GM18508 (cell line): Measurements from ENCODE around the gene C1RL.

Source experiments
- ATAC-seq: cut with Tn5 transposase; IDR thresholded peaks from one replicate; pipeline ENCODE4 v1.9.1; 2021; ENCODE audit warnings: moderate number of reproducible peaks; ENCODE audit not compliant: insufficient read depth, unreplicated experiment

Gene C1RL

DNA sequence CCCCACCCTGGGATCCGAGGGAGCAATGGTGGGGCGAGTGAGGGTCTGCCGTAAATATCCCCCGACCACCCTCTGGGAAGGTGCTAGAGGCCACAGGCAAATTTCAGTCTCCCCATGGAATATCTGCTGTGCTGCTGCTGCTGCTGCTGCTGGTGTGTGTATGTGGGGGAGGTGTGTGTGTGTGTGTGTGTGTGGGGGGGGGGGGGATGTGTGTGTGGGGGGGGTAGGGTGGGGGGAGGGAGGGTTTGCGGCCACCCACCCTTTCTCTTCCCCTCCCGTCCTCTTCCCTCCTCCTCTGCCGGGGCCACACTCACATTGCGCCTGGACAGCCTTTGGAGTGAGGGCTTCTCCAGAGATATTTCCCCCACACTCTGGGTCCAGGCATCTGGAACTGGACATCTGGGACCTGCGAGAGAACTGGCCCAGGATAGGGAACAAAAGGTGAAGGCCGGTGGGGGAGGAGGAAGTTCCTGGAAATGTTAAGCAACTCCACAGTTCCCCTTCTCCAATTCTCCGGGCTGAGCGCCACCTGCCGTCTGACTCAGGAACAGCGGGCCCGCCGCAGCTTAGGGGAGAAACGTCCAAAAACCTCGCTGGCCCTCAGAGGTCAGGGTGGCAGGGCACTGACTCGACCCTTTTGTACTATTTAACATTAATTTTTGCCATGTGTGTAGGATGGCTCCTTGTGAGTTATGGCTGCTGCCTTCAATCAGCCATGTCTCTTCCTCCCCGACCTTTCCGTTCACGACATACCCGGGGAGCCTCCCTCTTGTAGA is at the start of gene C1RL:
C1RL (minus strand) TSS at position 419 of the 776 bp plus-strand sequence; CDS start at position 385, 34 bp downstream.
- no peak for ATAC-seq

DNA sequence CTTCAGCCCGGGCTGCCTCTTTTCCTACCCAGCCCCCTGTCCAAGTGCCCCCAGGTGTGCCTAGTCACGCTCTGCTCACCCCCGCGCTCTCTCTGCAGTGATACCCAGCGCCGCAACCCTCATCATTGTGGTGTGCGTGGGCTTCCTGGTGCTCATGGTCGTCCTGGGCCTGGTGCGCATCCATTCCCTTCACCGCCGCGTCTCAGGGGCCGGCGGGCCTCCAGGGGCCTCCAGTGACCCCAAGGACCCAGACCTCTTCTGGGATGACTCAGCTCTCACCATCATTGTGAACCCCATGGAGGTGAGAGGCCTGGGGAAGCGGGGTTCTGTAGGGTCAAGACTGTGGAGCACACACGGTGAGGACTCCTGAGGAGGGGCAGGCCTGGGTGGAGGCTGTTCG is 48.4 kb upstream of the C1RL start:
- no peak for ATAC-seq

DNA sequence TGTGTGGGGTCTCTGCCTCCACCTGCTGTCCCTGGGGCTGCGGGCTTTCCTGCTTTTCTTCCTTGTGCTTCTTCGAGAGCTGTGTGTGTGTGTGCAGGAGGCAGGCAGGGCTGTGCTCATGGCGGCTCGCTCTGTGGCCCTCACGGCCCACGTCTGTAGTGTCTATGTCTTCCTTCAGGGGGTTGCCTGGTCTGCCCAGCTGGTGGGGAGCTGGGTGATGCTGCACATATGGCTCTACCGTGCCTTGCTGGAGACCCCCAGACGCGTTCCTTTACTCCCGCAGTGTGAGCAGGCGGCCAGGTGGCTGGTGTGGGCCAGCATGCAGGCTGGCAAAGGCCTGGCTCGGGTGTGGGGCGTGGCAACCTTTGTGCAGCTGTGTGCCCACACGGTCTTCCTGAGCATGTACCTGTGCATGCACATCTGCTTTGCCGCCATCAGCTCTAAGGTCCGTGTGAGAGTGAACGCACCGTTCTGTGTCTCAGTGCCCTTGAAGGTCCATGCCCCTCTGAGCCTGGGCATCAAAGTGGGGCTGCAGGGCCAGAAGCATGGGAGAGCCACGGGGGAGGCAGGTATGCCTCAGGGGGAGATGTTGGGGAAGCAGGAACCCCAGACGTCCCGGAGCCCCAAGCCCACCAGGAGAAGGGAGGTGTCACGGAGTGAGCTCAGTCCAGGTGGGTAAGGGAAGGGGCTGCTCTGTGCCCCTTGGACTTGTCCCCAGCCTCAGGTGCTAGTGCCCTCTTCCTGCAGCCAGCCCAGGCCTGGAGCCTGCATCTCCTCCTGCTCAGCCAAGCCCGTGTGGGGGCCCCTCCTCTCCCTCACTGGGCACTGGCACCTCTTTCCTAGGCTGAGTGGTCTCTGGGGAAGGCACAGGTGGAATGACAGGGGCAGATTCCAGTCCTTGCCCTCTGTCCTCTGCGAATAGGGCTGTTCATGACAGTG is 47.5 kb upstream of the C1RL start:
- ATAC-seq, result no peak

DNA sequence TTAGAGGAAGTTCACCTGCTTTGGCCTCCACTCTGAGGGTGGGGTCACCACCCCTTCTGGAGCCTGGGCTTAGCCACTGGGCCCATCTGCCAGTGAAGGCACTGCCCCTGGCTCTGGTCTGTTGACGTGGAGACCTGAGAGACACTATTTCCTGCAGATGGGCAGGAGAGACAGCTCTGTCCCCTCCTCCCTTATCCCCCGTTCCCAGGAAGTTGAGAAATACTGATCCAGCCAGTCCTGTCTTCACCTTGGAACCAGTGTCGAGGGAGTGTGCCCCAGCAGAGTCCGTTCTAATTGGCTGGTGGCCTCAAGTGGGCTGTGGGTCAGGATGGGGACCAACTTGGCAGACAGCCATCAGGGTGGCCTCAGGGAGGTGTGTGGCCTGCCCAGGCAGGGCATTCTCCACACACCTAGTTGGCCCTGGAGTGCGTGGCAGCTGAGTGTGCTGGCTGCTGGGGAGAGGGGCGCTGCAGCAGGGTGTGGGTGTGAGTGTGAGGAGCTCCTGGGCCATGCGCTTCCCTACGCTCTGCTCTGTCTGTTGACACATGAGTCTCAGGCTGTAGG is 46.5 kb upstream of the C1RL start:
- ATAC-seq, result no peak

- no peak for ATAC-seq
These were observed 46.0 kb upstream of the C1RL start for GRCh38 chr12:7154901-7155470.

DNA sequence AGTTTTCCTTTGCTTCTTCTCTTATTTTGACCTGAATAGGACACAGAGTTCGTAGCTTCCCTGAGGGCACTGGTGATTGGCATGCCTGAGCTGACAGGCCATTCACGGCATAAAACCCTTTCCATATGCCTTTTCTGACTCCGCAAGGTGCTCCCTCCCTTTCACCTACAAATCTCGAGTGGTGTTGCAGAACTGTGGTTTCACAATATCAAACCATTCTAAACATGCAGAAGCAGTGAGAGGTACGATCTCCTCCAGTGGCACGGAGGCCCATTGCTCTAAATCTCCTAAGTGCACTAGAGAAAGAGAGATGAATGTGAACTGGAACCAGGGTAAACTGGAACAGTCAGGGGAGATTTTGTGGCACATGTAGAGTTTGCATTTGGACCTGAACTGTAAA is 45.0 kb upstream of the C1RL start:
- ATAC-seq, result no peak

- no peak for ATAC-seq
These were observed 43.8 kb upstream of the C1RL start for GRCh38 chr12:7152818-7153217.

DNA sequence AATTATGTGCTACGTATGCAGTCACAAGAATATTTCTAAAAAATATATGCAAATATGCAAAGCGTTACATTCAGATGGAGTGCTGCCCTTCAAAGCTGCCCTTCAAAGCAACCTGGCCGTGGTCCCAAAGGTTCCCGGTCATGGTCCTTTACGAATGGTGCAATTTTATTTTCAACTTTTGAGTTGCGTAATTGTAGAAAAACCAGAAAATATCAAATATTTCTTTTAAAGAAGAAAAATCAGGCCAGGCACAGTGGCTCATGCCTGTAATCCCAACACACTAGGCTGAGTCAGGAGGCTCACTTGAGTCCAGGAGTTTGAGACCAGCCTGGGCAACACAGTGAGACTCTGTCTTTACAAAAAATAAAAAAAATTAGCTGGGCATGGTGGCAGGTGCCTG is 42.5 kb upstream of the C1RL start:
- no peak for ATAC-seq

DNA sequence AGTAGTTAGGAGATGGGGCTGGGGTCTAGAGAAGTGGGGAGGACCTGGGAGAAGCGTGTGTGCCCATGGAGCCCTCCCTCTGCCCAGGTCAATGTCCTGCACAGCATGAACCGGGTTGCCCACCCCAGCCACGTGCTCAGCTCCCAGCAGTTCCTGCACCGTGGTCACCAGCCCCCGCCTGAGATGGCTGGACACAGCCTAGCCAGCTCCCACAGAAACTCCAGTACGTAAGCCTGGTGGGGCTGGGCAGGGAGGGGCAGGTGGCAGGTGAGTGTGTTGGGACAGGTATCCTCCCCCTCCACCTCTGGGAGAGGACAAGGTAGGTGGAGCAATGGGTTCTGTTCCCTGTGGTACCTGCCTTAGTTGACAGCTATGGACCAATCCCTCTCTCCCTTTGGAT is 41.8 kb upstream of the C1RL start:
- no peak for ATAC-seq

DNA sequence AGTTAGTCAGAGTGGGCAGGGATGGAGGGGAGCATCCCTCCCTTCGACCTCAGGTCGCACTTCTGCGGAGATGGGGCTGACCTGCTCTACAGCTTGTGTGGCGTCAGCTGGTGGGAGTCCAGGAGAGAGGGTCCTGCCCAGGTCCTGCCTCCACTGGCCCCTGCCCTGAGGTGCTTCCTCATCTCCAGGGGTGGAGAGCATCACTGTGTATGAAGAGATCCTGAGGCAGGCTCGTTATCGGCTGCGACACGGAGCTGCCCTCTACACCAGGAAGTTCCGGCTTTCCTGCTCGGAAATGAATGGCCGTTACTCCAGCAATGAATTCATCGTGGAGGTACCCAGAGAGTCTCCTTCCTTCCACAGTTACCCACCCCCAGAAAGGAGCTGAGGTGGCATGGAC is 41.3 kb upstream of the C1RL start:
- no peak for ATAC-seq

DNA sequence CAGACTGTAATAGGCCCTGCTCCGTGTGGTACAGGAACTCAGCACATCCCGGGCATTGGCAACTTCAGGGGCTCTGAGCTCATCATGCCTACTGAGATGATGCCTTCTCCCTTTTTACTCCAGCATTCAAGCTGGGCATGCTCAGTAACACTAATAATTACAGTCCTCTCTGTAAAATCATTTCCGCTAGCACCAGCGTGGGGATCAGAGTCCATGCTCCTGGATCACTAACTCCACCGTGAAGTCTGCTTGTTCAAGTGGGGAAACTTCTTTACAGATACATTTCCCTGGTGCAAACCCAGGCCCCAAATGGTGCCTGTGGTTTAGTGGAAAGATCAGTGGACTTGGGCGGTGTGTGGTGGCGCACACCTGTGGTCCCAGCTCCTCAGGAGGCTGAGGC is 37.9 kb upstream of the C1RL start:
- no peak for ATAC-seq

DNA sequence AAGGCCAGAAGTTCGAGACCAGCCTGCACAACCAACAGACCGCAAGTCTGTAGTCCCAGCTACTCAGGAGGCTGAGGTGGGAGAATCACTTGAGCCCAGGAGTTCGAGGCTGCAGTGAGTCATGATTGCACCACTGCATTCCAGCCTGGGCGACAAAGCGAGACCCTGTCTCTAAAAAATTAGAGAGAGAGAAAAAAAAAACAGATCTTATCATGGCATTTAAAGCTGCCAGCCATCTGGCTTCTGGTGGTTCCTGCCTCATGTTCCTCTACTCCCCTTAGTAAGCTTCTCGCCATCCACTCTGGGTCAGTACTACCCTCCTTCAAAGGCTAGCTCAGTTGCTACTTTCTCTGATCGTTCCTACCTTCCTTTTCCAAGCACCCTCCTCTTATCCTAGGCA is 37.2 kb upstream of the C1RL start:
- no peak for ATAC-seq

- ATAC-seq, result no peak
These were observed 36.7 kb upstream of the C1RL start for GRCh38 chr12:7145671-7146070.

- no peak for ATAC-seq
These were observed 35.6 kb upstream of the C1RL start for GRCh38 chr12:7144414-7145120.

DNA sequence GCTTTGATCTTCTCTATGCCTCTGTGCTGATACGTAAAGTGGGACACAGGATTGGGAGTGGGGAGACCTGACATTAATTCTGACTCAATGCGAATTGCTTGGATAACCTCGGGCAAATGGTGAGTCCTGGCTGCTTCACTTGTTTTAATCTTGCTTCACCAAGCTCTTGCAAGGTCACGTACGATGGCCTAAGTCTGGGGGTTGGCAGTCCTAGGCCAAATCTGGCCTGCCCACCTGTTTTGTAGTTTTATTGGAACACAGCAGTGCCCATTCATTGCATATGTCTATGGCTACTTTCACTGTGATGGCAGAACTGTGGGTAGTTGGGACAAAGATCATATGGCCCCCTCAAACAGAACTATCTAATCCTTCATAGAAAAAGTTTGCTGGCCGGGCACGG is 34.5 kb upstream of the C1RL start:
- no peak for ATAC-seq

GRCh38 chr12:7142809-7143465 is 33.9 kb upstream of the C1RL start:
- no peak for ATAC-seq

GRCh38 chr12:7142056-7142644 is 33.1 kb upstream of the C1RL start:
- no peak for ATAC-seq

DNA sequence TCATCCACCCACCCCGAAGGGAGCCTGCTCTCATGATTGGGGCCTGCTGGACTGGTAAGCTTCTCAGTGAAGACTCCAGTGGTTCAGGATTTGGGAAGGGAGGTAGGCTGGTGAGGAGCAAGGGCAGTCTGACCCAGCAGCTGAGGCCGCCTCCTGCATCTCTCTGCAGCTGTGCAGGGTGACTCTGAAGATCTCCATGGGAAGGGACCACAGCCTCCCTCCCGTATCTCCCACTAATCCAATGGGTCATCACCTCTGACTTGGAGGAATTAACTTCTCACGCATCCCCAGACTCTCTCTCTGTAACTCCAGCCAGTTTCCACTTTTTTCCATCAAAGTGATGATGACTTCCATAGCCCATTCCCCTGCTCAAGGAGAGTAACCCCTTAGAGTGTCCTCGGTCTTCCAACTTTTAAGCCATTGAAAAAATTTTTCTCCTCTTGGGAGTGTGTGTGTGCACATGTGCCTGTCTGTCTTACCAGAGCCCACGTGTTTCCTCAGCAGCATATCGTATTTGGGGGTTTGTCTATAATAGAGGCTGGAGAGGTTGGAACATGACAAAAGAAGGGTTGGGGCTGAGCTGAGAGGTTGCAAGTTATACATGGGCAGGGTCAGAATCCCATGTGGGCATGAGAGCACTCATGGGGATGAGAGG is 32.5 kb upstream of the C1RL start:
- no peak for ATAC-seq

GRCh38 chr12:7139200-7139599 is 30.2 kb upstream of the C1RL start:
- no peak for ATAC-seq
